Retinal pigment epithelial cell (primary cell): ENCODE measurements around the gene LAPTM4A.
A peak's percentile ranks its signal among the peaks of the same experiment; 100 is the strongest.
"Not testable (repeated sequence)": the region's sequence is repeated elsewhere in the genome, so short reads cannot be mapped to it uniquely, and the experiment has no call there.

ENCODE experiments used
- DNase-seq: peaks from one replicate; pipeline ENCODE4 v3.0.0-alpha.2; 2010; ENCODE audit warnings: low read depth
- H3K4me3 ChIP-seq: 2 replicates; pipeline ENCODE4 v1.5.1; 2011; ENCODE audit warnings: mild to moderate bottlenecking, low read length, control low read depth, moderate library complexity
- TF ChIP-seq, protein P1 (sequence below): conservative IDR thresholded peaks from 2 replicates; pipeline ENCODE4 v1.5.1; 2011; ENCODE audit warnings: low read depth, low read length, control low read depth, inconsistent platforms

Gene LAPTM4A

DNA sequence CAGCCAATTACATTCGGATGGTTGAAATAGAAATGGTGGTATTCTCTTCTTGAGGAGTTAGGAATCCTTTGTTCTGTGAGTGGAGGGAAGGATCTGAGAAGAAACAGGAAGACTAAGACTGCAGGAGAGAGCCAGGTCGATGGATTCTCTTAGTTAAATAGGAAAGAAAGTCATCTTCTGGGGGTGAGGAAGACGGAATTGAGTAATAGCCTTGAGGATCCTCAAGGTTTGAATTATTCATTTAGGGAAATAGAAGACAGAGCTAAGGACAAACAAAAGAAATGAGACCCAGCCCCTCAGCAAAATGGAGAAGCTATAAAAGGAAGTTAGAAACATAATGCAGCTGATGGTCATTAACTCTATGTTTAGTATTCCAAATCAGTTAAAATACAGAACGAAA lies 1.8 kb downstream of the LAPTM4A start:
- TF ChIP-seq, protein P1, sequence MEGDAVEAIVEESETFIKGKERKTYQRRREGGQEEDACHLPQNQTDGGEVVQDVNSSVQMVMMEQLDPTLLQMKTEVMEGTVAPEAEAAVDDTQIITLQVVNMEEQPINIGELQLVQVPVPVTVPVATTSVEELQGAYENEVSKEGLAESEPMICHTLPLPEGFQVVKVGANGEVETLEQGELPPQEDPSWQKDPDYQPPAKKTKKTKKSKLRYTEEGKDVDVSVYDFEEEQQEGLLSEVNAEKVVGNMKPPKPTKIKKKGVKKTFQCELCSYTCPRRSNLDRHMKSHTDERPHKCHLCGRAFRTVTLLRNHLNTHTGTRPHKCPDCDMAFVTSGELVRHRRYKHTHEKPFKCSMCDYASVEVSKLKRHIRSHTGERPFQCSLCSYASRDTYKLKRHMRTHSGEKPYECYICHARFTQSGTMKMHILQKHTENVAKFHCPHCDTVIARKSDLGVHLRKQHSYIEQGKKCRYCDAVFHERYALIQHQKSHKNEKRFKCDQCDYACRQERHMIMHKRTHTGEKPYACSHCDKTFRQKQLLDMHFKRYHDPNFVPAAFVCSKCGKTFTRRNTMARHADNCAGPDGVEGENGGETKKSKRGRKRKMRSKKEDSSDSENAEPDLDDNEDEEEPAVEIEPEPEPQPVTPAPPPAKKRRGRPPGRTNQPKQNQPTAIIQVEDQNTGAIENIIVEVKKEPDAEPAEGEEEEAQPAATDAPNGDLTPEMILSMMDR = no peak
- DNase-seq = no peak
- H3K4me3 ChIP-seq = peak overlapping the region; percentile 81

DNA sequence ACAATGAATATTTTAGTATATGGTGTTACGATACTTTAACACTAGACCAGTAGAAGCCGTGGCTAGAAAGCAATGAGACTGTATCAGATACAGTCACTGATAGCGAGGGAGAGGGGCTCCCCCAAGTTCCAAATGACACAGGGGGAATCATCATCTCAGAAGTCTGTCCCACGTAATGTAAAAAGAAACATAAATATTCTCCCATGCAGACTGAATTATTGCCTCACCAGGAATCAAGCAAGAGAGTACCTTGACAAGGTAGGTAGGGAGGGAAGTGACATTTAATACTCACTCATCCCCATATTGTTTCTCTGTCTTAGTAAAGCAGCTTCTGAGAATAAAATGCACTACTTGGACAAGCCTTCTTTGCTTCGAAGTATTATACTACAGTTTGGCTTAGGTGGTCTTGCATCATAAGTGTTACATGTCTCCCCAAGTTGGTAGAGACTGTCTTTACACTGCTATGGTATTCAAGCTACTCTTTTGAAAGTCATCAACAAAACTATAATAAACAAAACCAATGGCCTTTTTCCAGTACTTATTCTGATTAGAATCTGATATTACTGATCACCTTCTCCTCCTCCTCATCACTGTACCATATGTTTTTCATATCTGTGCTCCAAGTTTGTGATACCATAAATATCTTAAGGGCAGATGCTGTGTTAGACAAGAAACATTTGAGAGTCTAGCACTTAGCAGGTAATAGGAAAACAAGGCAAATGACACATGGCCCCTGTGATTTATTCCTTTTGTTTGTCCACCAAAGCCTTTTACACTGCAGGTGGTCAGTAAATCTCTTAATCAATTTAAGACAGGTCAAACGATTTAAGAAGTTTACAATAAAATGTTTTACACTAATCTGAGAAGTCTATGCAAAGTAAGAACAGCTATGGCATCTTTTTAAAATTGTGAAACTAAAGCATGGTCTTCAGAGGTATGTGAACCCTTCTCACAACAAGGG lies 2.7 kb downstream of the LAPTM4A start:
- TF ChIP-seq, protein P1 = no peak
- H3K4me3 ChIP-seq = peak overlapping the region; percentile 81
- DNase-seq = no peak

DNA sequence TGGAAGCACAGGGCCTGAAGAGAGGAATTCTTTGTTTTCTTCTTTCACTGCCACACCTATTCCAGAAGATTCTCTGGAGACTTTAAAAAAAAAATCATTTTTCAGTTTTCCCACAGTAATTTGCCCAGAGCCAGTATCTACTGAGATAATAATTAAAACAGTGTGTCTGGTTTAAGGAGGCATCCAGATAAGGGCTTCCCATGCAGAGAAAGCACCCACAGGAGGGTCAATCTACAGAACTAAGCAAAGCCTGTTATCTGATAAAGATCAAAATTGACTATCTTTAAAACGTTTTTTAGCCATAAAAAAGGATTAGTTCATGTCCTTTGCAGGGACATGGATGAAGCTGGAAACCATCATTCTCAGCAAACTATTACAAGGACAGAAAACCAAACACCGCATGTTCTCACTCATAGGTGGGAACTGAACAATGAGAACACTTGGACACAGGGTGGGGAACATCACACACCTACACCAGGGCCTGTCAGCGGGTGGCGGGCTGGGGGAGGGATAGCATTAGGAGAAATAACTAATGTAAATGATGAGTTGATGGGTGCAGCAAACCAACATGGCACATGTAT lies 5.6 kb downstream of the LAPTM4A start:
- not testable (repeated sequence) for DNase-seq, H3K4me3 ChIP-seq

DNA sequence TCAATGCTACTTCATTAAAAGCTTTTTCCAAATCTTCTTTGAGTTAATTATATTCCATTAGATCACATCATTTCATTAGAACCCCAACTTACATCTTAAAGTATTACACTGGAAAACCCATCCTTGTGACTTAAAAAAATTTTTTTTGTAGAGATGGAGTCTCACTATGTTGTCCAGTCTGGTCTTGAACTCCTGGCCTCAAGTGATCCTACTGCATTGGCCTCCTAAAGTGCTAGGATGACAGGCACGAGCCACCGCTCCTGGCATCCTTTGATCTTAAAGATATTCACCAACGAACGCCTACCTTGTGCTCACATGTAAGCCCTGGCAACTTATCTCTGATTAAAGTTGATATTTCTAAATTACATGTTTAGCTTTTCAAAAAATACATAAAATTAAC lies 6.7 kb downstream of the LAPTM4A start:
- TF ChIP-seq, protein P1 = no peak
- no peak for DNase-seq
- H3K4me3 ChIP-seq = no peak overlapping the region

DNA sequence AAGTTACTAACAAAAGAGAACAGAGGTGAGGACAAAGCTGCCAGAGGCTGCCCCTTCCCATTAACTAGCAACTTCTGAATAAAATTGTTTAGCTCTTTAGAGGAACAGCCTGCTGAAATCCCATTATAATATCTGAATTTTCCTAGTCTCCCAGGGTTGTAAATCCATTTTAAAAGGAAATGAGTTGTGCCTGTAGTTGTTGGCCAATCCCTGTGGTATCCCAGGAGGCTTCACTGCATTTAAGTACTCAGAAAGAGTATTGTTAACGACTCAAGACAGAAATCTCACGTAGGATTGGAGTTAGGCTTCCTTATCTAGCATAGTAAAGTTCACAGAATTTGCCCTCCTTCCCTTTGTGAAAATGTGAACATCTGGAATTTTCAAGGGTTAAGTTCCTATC lies 8.9 kb downstream of the LAPTM4A start:
- no peak for DNase-seq
- no peak overlapping the region for H3K4me3 ChIP-seq
- TF ChIP-seq, protein P1 = no peak

DNA sequence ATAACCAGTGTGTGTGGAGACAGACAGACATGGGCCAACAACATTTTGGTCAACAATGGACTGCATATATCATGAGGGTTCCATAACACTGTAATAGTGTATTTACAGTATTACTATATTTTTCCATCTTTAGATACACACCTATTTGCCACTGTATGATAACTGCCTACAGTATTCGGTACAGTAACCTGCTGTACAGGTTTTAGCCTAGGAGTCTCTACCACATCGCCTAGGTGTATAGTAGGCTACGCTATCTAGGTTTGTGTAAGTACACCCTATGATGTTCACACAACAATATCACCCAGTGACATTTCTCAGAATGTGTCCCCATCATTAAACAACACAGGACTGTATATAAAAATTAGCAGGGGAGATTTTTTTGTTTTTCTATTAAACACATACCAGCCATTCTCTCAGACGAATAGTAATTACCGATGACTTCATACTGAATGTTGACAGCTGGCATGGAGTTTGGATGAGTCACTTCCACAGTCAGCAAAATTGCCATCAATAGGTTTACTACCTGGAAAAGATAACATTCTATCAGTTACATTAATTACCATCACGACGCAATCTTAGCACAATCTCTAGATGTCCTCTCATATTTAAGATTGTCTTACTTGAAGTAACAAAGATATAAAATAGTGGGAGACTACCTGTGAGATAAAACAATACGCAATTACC lies 10.8 kb downstream of the LAPTM4A start:
- TF ChIP-seq, protein P1 = no peak
- H3K4me3 ChIP-seq = no peak overlapping the region
- DNase-seq = no peak

DNA sequence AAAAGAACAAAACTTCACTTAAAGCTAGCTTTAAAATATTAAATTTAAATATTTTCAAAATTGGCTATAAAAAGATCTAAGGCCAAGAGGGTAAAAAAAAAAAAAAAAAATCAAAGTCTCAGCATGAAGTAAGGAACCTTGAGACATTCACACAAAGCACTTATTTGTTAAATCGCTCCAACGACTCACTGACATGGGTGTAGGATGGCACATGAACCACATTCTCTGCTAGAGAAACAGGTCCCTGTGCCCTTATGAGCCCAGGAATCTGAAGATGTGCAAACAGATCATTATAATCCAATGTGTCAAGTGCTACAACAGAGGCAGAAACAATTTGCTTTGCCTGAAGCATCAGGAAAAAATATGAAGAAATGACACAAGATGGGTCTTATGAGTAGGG lies 13.8 kb downstream of the LAPTM4A start:
- TF ChIP-seq, protein P1 = no peak
- H3K4me3 ChIP-seq = no peak overlapping the region
- DNase-seq = no peak
